Measurements from ENCODE around the gene TMPRSS6. TPM values are rescaled to one million over a fixed set of nuclear protein-coding genes. Genes with fewer than 3 reads are reported as not detected.

The TMPRSS6 gene
- total RNA-seq, 4 donors from 2014 or later: not detected

DNA sequence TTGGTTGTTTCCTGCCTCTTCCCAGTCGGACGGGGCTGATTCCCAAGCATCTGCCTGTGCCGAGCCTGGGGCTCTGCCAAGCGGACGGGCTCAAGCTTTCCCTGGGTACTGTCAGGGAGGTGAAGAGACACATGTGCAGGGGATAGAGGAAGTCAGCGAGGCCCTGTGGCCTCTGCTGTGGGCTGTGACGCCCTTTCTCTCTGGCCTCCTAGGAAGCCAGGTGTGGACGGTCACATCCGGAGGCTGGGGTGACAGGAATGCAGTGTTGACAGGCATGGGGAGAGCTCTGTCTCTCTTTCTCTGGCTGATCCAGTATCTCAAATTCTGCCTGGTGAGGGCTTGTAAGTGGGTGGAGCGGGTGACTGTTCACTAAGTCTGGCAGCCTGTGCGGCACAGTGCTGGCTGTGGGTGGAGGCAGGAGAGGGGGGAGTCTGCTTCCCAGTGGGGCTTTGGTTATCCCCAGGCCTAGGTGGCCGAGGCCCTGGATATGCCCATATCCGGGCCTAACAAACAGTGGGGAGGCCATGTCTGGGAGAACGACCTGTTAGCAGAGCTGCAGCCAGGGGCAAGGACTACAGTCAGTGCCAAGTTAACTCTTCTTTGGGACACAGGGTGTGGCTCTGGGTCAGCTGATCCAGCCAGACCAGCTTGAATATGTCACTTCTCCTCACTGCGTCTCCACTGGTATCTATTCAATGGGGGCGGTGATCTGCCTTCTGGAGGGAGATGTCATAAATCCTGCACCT lies 56.0 kb downstream of the TMPRSS6 start:
- TF ChIP-seq, protein P1, sequence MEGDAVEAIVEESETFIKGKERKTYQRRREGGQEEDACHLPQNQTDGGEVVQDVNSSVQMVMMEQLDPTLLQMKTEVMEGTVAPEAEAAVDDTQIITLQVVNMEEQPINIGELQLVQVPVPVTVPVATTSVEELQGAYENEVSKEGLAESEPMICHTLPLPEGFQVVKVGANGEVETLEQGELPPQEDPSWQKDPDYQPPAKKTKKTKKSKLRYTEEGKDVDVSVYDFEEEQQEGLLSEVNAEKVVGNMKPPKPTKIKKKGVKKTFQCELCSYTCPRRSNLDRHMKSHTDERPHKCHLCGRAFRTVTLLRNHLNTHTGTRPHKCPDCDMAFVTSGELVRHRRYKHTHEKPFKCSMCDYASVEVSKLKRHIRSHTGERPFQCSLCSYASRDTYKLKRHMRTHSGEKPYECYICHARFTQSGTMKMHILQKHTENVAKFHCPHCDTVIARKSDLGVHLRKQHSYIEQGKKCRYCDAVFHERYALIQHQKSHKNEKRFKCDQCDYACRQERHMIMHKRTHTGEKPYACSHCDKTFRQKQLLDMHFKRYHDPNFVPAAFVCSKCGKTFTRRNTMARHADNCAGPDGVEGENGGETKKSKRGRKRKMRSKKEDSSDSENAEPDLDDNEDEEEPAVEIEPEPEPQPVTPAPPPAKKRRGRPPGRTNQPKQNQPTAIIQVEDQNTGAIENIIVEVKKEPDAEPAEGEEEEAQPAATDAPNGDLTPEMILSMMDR (IDR thresholded peaks at IDR 0.05; ENCODE audit: low read depth): no peak

DNA sequence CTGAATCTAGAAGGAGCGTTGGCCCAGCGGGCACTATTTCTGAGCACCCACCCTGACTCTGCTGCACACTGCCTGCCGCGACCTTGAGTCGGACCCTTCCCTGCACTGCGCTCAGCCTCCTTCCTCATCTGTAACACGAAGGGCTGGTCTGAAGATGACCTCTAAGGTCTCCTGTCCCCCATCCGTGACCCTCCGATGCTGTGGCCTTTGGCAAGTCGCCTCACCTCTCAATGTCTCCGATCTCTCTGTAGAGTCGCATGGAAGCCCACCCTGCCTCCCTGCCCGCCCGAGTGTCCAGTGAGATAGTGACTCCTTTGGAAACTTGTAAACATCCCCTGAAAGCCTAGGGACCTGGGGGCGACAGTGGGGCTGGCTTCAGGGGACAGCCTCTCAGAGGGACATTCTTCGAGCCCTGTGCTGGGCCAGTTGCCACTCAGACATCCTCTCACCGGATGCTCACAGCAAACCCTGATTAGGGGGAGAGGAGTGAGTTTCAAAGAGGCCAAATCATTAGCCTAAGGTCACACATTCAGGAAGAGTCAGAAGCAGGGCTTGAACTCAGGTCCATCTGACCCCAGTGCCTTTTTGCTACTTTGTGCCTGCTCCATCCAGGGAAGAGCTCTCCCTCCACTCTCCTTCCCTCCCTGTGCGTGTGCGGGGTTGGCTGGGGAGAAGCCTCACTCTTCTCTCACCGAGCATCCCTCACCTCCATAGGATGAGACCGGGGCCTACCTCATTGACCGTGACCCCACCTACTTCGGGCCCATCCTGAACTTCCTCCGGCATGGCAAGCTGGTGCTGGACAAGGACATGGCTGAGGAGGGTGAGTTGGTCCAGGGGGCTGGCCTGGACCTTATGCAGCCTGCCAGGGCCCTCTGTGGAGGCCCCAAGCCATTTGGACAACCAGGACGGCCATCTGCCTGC lies 56.9 kb downstream of the TMPRSS6 start:
- TF ChIP-seq, protein P1 (IDR thresholded peaks at IDR 0.05; ENCODE audit: low read depth): no peak

DNA sequence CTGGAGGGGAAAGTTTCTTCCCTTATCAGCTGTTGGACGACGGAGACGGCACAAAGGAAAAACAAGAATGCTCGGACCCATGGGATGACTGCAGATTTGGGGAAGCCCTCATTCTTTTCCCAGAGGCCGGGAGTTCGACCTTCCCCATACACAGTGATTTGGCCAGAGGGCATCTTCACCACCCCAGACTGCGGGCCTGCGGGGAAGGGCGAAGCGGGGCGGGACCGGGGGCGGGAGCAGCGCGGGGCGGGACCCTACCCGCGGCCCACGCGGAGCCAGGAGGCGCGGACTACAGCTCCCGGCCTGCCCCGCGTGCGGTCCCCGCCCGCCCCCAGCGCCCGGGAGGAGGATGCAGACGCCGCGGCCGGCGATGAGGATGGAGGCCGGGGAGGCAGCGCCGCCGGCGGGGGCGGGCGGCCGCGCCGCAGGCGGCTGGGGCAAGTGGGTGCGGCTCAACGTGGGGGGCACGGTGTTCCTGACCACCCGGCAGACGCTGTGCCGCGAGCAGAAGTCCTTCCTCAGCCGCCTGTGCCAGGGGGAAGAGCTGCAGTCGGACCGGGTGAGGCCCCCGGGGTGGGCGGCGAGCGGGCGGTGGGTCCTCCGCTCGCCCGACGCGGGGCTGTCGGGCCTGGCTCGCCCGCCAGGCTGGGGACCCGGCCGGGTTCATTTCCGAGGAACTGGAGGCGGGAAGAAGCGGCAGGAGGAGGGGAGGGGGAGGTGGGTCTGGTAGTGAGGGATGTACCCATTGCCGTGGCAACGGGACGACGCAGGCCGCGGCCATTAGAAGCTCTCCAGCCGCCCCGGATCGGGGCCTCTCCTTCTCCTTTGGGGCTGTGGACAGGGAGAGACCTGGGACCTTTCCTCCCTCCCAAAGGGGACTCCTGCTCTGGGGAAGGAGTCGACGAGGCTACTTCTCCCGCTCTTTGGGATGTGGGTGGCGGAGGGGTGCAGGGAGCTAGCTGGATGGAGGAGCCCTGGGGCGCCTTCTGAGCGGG lies 57.8 kb downstream of the TMPRSS6 start, which contains the start of gene KCTD17:
TSS of gene KCTD17 (plus strand) at position 352 of the 995 bp plus-strand sequence. CDS start at position 371, 19 bp downstream.
- TF ChIP-seq, protein P1 (IDR thresholded peaks at IDR 0.05; ENCODE audit: low read depth): no peak

DNA sequence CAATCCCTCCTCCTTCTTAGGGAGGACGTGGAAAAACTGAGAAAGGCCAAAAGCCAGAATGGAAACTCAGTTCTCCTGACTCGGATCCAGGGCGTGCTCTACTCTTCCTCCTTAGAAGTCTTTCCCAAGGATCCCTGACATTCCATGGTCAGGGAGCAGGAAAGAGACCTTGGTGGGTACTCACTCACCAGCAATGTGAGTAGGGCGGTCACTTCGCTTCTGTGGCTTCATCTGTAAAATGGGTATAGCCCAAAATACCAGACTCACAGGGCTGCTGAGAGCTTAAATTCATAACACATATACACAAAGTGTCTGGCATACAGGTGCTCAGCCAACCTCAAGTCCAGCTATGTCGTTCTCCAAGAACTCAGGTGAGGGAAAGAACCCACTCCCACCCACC lies 58.6 kb downstream of the TMPRSS6 start:
- TF ChIP-seq, protein P1 (IDR thresholded peaks at IDR 0.05; ENCODE audit: low read depth): no peak

DNA sequence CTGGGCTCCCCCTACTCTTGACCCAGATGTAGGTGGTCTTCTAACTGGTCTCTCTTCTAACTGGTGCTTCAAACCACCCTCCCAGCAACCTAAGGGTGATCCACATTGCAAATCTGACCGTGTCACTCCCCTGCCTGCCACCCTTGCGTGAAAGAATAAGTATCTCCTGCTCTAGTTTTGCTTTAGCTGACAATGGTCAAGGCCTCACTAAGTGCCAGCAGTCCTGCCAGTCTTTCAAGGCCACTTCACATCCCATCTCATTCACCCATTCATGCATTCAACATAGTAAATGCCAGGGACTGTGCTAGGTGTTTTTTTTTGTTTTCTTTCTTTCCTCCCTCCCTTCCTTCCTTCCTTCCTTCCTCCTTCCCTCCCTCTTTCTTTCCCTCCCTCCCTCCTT lies 60.3 kb downstream of the TMPRSS6 start:
- TF ChIP-seq, protein P1 (IDR thresholded peaks at IDR 0.05; ENCODE audit: low read depth): no peak

DNA sequence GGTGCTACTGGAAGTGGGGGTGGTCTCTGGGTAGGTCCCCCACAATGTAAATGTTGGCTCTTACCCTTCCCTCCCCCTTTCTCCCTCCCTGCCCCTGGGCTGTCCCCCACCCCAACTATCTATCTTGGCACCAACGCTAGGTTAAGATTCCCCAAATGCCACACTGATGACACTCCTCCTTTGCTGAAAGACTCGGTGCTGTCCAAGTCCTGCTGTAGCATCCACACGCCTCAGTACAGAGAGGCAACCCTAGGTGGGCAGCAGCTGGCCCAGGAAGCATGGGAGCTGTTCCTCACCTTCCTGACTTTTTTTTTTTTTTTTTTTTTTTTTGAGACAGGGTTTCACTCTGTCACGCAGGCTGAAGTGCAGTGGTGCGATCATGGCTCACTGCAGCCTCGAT lies 61.4 kb downstream of the TMPRSS6 start:
- TF ChIP-seq, protein P1 (IDR thresholded peaks at IDR 0.05; ENCODE audit: low read depth): no peak

Data from subcutaneous adipose tissue (tissue), 4 donors.